Skin epidermis (tissue), 12 donors: ENCODE measurements around the gene KIFC1.
"Not testable (repeated sequence)": the region's sequence is repeated elsewhere in the genome, so short reads cannot be mapped to it uniquely, and the experiment has no call there.

Experiments used
- H3K27ac ChIP-seq, 21 experiments: fragments of 200-600 bp; sonication (generic) in 11 of 21; one replicate each; pipeline ENCODE4 v1.5.0; 2020; ENCODE audit warnings: mild to moderate bottlenecking in 3 of 21, inconsistent platforms in 2 of 21, moderate library complexity in 2 of 21
- H3K4me3 ChIP-seq, 7 experiments: fragments of 200-600 bp; sonication (generic) in 2 of 7; one replicate each; pipeline ENCODE4 v1.5.0; 2020; ENCODE audit warnings: inconsistent platforms in 2 of 7, mild to moderate bottlenecking in 2 of 7, moderate library complexity in 1 of 7

KIFC1 gene, protein sequence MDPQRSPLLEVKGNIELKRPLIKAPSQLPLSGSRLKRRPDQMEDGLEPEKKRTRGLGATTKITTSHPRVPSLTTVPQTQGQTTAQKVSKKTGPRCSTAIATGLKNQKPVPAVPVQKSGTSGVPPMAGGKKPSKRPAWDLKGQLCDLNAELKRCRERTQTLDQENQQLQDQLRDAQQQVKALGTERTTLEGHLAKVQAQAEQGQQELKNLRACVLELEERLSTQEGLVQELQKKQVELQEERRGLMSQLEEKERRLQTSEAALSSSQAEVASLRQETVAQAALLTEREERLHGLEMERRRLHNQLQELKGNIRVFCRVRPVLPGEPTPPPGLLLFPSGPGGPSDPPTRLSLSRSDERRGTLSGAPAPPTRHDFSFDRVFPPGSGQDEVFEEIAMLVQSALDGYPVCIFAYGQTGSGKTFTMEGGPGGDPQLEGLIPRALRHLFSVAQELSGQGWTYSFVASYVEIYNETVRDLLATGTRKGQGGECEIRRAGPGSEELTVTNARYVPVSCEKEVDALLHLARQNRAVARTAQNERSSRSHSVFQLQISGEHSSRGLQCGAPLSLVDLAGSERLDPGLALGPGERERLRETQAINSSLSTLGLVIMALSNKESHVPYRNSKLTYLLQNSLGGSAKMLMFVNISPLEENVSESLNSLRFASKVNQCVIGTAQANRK

DNA sequence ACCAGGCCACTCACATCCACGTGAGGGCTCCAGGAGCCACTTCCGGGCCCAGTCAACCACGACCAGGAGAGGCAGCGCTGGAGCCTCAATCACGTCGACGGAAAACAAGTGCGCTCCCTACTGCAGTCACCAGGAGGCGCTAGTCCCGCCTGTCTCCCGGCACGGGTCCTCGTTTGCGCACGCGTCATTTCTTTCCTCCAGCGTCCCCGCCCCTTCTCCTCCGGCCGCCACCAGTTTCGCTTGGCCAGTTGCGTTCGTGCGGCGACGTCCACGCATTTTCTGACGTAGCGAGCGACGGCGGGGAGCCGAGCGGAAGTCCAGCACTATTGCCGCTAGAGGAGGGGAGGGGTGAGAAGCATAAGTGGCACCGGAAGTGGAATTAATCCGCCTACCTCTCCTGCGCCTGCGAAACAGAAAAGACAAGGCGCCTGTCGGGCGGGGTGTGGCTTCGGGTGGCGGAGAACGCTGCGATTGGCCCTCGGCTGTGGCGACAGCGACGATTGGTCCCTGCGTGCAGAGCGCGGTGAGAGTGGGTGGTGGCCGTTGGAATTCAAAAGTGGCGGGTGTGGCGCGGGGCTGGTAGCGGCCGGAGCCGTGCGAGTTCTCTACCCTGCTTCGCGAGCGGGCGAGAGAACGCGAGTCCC, at the start of gene KIFC1:
Gene KIFC1, plus strand, starts transcription at position 546 of the 644 bp plus-strand sequence. CDS start 163 bp downstream, outside the sequence.
- Histone ChIP-seq H3K27ac (peak within 1 kb of the TSS in 20 of 21 experiments; percentile 52 to 92 (median 81)), H3K4me3 (peak within 1 kb of the TSS; percentile 48 to 70 (median 60))

DNA sequence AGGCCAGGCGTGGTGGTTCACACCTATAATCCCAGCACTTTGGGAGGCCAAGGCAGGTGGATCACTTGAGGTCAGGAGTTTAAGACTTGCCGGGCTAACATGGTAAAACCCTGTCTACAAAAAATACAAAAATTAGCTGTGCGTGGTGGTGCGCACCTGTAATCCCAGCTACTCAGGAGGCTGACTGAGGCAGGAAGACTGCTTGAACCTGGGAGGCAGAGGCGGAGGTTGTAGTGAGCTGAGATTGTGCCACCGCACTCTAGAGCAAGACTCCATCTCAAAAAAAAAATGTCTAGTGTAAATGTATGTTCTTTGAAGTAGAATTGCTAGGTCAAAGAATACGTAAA, 48.0 kb upstream of the KIFC1 start:
- not testable (repeated sequence) for H3K4me3 ChIP-seq
- peak overlapping the region in 9 of 21 experiments; percentile 4 to 94 (median 71) for H3K27ac ChIP-seq

DNA sequence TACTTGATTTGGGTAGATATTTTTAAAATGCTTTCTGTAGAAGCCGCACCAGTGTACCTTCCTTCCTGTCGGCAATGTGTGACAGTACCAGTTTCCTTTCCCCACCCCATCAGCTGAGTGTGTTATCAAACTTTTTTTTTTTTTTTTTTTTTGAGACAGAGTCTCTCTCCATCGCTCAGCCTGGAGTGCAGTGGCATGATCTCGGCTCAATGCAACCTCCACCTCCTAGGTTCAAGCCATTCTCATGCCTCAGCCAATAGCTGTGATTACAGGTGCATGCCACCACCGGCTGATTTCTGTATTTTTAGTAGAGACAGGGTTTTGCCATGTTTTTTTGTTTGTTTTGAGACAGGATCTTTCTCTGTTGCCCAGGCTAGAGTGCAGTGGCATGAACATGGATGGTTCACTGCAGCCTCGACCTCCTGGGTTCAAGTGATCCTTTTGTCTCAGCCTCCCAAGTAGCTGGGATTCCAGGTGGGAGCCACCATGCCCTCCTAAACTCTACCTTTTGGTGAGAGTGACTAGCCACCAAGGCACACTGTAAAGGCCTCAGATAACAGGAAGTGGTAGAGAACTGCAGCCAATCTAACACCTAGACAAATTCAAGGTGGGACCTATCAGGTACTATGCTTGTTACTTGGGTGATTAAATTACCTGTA, 47.5 kb upstream of the KIFC1 start:
- no peak overlapping the region for H3K4me3 ChIP-seq
- peak overlapping the region in 12 of 21 experiments; percentile 17 to 94 (median 72) for H3K27ac ChIP-seq

DNA sequence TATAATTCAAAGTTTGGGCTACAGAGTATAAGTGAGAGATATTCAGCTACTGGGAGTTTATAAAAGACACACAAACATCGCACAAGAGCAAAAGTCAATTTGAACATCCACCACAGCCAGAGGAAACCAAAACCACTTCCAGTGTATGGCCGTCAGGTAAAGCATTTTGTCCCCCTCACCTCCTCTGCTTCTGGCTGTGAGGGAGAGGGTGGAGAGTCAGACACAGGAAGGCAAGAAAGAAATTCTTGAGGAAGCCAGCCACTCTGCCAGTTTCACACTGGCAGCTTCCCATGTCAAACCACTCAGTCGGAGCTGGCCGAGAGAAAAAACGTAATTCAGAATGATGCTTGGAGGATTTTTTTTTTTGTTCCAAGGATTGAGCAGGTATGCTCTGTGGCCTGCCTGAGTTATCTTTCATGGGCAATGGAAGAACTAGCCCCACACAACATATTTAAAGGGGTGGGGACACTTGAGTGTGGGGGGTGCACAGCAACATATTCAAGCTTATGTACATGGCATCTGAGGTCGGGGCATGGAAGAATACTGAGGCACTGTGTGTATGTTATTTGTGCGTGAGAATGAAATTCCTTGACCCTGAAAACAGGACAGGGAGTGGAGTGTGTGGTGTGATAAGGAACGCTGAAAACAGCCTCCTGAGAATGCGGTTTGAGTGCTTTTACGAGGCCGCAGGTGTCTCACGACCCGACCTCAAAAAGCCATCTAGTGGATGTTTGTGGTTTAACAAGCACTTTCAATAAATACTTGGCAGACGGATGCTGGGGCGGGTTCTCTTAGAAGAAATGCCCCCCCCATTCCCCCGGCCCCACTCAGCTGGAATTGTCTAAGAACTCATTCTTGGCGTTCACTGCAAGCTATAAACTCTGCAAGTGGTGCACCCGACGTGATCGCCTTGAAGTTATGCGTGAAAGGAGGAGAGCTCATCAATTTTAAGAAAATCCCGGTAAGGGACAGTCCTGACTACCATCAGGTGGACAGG, 46.6 kb upstream of the KIFC1 start:
- H3K4me3 ChIP-seq = no peak overlapping the region
- H3K27ac ChIP-seq = peak overlapping the region in 12 of 21 experiments; percentile 17 to 94 (median 68)

DNA sequence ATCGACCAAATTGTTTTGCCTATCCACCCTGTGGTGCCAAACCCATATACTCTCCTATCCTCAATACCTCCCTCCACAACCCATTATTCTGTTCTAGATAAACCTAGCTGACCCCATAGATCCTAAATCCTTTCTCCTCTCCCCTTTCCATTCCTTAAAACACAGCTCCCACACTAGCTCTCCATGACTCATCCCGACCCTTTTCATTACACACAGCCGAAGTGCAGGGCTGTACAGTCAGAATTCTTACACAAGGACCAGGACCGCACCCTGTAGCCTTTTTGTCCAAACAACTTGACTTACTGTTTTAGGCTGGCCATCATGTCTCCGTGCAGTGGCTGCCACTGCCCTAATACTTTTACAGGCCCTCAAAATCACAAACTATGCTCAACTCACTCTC, 44.7 kb upstream of the KIFC1 start:
- H3K4me3 ChIP-seq, H3K27ac ChIP-seq: not testable (repeated sequence)

DNA sequence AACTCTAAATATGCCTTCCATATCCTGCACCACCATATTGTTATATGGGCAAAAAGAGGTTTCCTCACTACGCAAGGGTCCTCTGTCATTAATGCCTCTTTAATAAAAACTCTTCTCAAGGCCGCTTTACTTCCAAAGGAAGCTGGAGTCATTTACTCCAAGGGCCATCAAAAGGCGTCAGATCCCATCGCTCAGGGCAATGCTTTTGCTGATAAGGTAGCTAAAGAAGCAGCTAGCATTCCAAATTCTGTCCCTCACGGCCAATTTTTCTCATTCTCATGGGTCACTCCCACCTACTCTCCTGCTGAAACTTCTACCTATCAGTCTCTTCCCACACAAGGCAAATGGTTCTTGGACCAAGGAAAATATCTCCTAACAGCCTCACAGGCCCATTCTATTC, 43.8 kb upstream of the KIFC1 start:
- no peak overlapping the region for H3K4me3 ChIP-seq
- H3K27ac ChIP-seq = no peak overlapping the region

DNA sequence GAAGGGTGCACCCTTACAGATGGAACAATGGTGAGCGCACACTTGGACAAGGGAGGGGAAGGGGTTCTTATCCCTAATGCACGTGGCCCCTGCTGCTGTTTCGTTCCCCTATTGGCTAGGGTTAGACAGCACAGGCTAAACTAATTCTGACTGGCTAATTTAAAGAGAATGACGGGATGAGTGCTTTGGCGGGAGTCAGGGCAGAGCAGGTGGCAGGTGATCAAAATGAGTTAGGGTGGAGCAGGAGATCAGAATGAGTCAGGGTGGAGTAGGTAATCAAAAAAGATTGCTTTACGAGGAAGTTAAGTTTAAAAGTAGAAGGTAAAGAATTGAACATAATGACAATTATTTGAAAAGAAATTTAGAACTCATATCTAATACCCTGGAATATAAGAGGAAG, 35.8 kb upstream of the KIFC1 start:
- H3K27ac ChIP-seq, H3K4me3 ChIP-seq: not testable (repeated sequence)

DNA sequence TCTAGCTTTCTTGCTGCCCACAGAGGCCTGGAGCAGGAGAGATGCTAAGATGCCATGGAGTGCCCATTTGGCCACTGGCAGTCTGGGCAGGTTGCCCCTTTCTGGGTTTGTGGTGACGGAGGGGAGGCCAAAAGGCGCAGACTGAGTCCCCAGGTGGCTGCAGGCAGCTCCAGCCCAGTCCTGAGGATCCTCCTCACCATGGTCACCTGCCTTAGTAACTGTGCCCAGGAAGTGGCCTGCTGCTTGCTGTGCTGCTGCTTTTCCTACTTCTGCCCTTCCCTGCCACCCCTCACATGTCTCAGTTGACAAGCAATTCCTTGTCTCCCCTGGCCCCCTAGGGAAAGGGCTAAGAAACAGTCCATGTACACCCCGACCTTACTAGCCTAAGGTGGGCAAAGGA, 35.3 kb upstream of the KIFC1 start:
- H3K27ac ChIP-seq = no peak overlapping the region
- no peak overlapping the region for H3K4me3 ChIP-seq

DNA sequence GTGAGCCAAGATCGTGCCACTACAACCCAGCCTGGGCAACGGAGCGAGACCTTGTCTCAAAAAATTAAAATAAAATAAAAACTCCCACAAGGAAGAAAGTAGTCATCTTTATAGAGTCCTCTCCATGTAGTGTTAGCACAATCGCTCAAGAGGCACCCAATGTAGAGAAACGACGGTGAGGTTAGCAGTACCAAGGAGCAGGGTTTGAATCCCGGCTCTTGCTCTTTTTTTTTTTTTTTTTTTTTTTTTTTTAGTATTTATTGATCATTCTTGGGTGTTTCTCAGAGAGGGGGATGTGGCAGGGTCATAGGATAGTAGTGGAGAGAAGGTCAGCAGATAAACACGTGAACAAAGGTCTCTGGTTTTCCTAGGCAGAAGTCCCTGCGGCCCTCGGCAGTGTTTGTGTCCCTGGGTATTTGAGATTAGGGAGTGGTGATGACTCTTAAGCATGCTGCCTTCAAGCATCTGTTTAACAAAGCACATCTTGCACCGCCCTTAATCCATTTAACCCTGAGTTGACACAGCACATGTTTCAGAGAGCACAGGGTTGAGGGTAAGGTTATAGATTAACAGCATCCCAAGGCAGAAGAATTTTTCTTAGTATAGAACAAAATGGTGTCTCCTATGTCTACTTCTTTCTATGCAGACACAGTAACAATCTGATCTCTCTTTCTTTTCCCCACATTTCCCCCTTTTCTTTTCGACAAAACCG, 34.3 kb upstream of the KIFC1 start:
- not testable (repeated sequence) for H3K4me3 ChIP-seq, H3K27ac ChIP-seq

DNA sequence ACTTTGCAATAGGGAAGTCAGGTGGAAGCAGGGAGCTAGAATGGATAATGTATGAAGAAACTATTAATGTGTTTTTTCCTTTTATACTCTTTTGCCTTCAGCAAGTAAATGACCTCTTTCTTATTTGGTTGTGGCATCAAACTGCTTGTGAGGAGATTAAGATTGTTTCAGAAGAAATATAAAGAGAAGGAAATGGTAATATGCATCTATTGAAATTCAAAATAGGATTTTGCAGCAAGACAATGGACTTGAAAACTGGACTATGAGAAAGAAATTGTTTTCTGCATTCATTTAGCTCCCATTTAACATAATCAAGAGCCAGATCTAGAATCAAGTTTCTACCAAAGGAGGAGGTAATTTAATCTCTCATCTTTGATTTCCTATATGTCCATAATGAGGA, 32.3 kb upstream of the KIFC1 start:
- no peak overlapping the region for H3K27ac ChIP-seq
- no peak overlapping the region for H3K4me3 ChIP-seq

DNA sequence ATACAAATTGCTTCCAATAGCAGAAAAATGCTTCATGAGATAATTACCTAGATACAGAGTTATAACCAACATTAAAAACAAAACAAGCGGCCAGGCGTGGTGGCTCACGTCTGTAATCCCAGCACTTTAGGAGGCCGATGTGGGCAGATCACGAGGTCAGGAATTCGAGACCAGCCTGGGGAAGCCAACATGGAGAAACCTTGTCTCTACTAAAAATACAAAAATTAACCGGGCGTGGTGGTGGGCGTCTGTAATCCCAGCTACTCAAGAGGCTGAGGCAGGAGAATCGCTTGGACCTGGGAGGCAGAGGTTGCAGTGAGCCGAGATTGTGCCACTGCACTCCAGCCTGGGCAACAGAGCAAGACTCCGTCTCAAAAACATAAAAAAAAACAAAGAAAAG, 28.1 kb upstream of the KIFC1 start:
- not testable (repeated sequence) for H3K27ac ChIP-seq, H3K4me3 ChIP-seq

DNA sequence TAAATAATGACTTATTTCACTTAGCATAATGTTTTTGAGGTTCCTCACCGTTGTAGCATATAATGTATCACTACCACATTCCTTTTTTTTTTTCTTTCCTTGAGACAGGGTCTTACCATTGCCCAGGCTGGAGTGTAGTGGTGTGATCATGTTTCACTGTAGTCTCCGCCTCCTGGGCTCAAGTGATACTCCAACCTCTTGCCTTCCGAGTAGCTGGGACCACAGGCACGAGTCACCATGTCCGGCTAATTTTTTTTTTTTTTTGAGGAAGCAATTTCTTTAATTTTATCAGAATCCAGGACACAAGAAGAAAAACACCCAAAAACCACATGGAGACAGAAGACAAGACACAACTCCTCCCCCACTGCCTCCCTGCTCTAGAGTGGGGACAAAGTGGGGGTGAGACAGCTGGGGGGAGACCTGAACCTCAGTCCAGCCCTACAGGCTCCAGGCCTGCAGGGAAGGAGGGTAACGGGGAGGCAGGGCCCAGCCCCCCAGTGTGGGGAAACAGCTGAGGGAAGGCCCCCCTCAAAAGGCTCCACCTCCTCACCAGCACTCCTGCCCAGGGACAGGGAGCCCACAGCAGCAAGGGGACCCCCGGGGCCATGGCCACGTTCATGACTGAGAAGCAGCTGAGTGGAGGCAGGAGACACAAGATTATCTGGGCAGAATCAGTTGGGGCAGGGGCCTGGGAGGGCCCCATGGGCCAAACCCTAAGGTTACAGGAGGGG, 27.0 kb upstream of the KIFC1 start:
- not testable (repeated sequence) for H3K27ac ChIP-seq, H3K4me3 ChIP-seq

DNA sequence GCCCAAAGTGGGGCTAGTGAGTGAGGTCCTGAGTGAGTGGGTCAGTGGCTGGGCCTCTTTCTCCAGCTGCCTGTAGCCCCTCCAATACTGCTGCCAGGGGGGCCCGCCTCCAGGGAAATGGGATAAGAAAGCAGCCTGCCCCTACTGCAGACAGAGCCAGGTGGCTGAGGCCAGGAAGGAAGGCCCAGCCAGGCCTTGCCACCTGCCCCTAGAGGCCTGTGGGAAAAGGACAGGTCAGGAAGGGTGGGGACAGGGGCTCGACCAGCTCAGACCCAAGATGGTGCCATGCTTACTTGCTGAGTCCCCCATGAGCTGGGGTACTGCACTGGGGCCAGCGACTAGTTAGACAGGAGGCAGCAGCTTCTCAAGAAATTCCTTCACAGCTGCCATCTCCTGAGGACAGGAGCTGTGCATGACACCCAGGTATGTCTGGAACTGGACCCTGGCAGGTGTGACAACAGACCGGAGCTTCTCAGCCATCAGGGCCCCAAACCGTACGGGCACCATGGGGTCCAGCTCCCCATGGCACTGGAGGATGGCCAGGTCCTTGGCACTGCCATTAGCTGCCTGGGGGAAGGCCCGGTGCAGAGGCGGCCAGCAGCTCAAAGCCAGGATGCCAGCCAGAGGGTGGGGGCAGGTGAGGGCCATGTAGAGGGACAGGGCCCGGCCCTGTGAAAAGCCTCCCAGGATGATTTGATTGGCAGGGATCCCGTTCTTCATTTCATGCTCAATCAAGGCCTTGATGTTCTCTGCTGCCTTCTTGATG, 26.2 kb upstream of the KIFC1 start:
- H3K27ac ChIP-seq, H3K4me3 ChIP-seq: not testable (repeated sequence)

DNA sequence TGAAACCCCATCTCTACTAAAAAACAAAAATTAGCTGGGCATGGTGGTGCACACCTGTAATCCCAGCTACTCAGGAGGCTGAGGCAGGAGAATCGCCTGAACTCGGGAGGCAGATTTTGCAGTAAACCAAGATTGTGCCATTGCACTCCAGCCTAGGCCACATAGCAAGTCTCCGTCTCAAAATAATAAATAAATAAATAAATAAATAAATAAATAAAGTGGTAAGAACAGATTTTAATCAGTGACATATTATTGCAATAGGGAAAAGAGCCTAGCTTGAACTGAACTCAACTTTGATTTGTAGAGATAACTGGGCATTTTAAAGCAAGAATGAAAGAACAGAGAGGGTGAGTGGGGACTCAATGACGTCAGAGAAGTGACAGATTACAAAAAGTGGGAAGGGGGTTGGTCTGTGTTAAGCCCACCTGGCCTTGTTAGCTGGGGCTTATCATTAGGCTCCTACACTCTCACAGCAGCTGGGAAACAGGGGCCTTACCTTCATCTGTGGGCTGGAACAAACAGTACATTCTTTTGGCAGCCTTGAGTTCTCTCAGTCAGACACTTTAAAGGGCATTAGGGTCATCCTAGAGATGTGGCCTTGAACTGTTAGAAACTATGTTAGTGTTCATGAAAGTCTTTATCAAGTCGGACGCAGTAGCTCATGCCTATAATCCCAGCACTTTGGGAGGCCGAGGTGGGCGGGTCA, 24.5 kb upstream of the KIFC1 start:
- no peak overlapping the region for H3K4me3 ChIP-seq
- H3K27ac ChIP-seq = no peak overlapping the region

DNA sequence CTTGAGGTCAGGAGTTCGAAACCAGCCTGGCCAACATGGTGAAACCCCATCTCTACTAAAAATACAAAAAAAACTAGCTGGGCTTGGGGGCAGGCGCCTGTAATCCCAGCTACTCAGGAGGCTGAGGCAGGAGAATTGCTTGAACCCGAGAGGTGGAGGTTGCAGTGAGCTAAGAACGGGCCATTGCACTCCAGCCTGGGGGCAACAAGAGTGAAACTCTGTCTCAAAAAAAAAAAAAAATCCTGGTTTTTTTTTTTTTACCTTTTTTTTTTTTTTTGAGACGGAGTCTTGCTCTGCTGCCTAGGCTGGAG, 24.0 kb upstream of the KIFC1 start:
- H3K4me3 ChIP-seq, H3K27ac ChIP-seq: not testable (repeated sequence)

DNA sequence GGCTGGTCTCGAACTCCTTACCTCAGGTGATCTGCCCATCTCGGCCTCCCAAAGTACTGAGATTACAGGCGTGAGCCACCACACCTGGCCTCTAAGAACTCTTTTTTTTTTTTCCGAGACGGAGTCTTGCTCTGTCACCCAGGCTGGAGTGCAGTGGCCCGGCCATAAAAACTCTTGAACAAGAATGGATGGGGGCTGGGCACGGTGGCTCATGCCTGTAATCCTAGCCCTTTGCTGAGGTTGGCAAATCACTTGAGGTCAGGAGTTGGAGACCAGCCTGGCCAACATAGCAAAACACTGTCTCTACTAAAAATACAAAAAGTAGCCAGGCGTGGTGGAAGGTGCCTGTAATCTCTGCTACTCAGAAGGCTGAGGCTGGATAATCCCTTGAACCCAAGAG, 19.7 kb upstream of the KIFC1 start:
- H3K4me3 ChIP-seq, H3K27ac ChIP-seq: not testable (repeated sequence)
